OCI-LY1 (cell line): ENCODE results near the gene OLFML1.

Source experiments
- EZH2 ChIP-seq: fragments of 200-600 bp; sonication (generic), shearing (Covaris generic); IDR thresholded peaks from 2 replicates; pipeline ENCODE4 v1.8.0; 2017; ENCODE audit warnings: borderline replicate concordance, mixed run types, mild to moderate bottlenecking, antibody characterized with exemption, low read length, moderate library complexity, mixed read lengths
- TF ChIP-seq, protein P1 (sequence below): fragments of 200-600 bp; sonication (generic), shearing (Covaris generic); IDR thresholded peaks from 2 replicates; pipeline ENCODE4 v1.5.1; 2017; ENCODE audit warnings: mild to moderate bottlenecking, antibody characterized with exemption, low read length, moderate library complexity, mixed read lengths

DNA sequence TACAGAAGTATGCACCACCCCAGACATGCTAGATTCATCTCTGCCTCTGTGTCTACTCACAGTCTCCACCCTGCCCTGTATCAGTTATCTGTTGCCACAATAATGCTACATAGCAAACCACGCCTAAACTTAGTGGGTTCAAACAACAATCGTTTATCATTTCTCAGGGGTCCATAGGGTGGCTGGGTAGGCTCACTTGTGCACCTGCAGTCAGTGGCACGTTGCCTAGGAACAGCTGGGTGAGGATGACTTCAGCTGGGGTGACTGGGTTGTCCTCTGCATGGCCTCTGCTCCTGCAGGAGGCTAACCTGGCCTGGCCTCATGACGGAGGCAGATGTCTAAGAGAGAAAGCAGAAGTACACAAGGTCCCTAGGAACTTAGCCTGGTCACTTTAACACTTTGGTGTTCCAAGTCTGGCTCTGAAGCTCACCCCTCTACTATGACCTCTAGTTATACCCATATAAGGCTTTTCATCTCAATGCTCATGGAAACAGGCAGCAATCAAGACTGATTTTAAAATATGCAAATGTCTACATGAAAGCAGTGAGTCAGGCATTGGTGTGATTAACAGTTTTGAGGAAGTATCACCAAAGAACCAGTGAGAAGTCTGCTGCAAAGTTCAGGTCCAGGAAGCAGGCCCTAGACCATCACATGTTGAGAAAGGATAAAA lies 10.7 kb downstream of the OLFML1 start:
- TF ChIP-seq, protein P1, sequence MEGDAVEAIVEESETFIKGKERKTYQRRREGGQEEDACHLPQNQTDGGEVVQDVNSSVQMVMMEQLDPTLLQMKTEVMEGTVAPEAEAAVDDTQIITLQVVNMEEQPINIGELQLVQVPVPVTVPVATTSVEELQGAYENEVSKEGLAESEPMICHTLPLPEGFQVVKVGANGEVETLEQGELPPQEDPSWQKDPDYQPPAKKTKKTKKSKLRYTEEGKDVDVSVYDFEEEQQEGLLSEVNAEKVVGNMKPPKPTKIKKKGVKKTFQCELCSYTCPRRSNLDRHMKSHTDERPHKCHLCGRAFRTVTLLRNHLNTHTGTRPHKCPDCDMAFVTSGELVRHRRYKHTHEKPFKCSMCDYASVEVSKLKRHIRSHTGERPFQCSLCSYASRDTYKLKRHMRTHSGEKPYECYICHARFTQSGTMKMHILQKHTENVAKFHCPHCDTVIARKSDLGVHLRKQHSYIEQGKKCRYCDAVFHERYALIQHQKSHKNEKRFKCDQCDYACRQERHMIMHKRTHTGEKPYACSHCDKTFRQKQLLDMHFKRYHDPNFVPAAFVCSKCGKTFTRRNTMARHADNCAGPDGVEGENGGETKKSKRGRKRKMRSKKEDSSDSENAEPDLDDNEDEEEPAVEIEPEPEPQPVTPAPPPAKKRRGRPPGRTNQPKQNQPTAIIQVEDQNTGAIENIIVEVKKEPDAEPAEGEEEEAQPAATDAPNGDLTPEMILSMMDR: no peak
- no peak for TF ChIP-seq EZH2
